Activated CD8-positive, alpha-beta T cell treated with anti-CD3 and anti-CD28 coated beads for 36 hours (primary cell): ENCODE results near the gene TBC1D2B. TPM values are rescaled to one million over a fixed set of nuclear protein-coding genes. Genes with fewer than 3 reads are reported as not detected.
"Not testable (repeated sequence)": the region's sequence is repeated elsewhere in the genome, so short reads cannot be mapped to it uniquely, and the experiment has no call there.

Experiments
- ATAC-seq: fragments of 200-7000 bp; cut with Tn5 transposase; one replicate; pipeline ENCODE4 v1.10.0; 2021; ENCODE audit warnings: mild to moderate bottlenecking, moderate library complexity
- CTCF ChIA-PET: fragments of 350-600 bp; sonication (Branson Sonifier 250); formaldehyde crosslinking; loops from one replicate; lab custom pipeline; 2021; ENCODE audit warnings: antibody characterized with exemption; lab: Charles Lee
- POLR2A ChIA-PET: fragments of 350-600 bp; sonication (Branson Sonifier 250); formaldehyde crosslinking; loops from one replicate; lab custom pipeline; 2021; ENCODE audit warnings: antibody characterized with exemption; lab: Charles Lee
- DNase-seq: peaks from one replicate; pipeline ENCODE4 v3.0.0-alpha.2; 2020
- H3K27ac Mint-ChIP-seq: one replicate; pipeline ENCODE4 v1.8.0; 2021; ENCODE audit warnings: mild to moderate bottlenecking, mixed read lengths
- H3K27me3 Mint-ChIP-seq: one replicate; pipeline ENCODE4 v1.8.0; 2021; ENCODE audit warnings: mixed read lengths
- H3K36me3 Mint-ChIP-seq: one replicate; pipeline ENCODE4 v1.8.0; 2021; ENCODE audit warnings: low read depth, mixed read lengths
- H3K4me1 Mint-ChIP-seq: one replicate; pipeline ENCODE4 v1.8.0; 2021; ENCODE audit warnings: low read depth, mixed read lengths
- H3K4me3 Mint-ChIP-seq: one replicate; pipeline ENCODE4 v1.8.0; 2021; ENCODE audit warnings: mild to moderate bottlenecking, moderate library complexity, mixed read lengths
- H3K9me3 Mint-ChIP-seq: one replicate; pipeline ENCODE4 v1.8.0; 2021; ENCODE audit warnings: mixed read lengths
- intact Hi-C: fragments of 100-400 bp; cut with micrococcal nuclease; formaldehyde crosslinking; loops from one replicate; pipeline ENCODE4 v1.10.0; 2022
- total RNA-seq, 2 experiments: library from RNA; stranded (reverse); gene quantifications; one replicate each; pipeline ENCODE4 v1.2.3, GENCODE V29; 2021
- TF ChIP-seq, protein P1 (sequence below): fragments of 200-600 bp; IDR thresholded peaks from one replicate; pipeline ENCODE4 v1.8.0; 2022; ENCODE audit warnings: antibody characterized with exemption, mild to moderate bottlenecking

The TBC1D2B gene
- total RNA-seq, 2 experiments from 2014 or later = 62.9 to 65.7 TPM

DNA sequence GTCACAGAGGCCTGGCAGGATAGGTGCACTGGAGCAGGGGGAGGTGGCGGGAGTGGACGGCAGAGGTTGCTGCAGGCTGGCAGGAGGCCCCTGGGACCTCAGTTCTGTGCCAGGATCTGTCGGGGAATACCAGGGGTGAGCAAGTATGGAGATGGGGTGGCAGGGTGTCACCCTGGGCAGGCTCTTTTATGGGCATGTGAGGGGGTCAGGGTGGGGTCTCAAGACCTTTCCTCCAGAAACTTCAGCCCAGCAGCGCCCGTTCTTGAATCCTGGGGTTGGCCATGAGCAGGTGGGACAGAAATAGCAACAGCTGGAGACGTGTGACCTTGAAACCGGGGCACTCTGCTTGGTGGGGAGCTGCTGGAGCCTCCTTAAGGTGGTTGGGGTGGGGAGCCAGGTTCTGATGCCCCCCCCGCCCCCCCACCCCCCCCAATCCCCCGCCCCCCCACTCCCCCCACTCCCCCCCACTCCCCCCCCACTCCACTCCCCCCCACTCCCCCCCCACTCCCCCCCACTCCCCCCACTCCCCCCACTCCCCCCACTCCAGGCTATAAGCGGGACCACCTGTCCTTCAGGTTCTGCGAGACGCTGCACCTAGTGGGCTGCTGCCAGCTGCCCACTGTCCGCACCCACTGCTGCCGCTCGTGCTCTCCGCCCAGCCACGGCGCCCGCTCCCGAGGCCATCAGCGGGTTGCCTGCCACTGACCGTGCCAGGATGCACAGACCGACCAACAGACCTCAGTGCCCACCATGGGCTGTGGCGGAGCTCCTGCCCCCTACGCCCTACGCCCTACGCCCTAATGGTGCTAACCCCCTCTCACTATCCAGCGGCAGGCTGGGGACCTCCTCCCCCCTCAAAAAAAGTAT is 84.9 kb downstream of the TBC1D2B start:
- ATAC-seq (no peak), DNase-seq (no peak)
- Mint-ChIP-seq H3K27me3 (no peaks in the 10 kb centered on the region), H3K4me3 (no peak overlapping the region), H3K4me1 (peaks cover 23% of the 10 kb centered on the region), H3K27ac (no peak overlapping the region), H3K9me3 (no peaks in the 10 kb centered on the region), H3K36me3 (no peaks in the 10 kb centered on the region)
- ChIA-PET CTCF (interaction anchor here (1.1 to 1.5 kb wide), 2 partner anchors 116 to 203 kb away, joined by 3 to 4 read pairs; no protein-coding TSS in a partner anchor), POLR2A (interaction anchor here (1.2 kb wide), 1 partner anchor 27 kb away, joined by 3 read pairs; no protein-coding TSS in a partner anchor)
- TF ChIP-seq, protein P1, sequence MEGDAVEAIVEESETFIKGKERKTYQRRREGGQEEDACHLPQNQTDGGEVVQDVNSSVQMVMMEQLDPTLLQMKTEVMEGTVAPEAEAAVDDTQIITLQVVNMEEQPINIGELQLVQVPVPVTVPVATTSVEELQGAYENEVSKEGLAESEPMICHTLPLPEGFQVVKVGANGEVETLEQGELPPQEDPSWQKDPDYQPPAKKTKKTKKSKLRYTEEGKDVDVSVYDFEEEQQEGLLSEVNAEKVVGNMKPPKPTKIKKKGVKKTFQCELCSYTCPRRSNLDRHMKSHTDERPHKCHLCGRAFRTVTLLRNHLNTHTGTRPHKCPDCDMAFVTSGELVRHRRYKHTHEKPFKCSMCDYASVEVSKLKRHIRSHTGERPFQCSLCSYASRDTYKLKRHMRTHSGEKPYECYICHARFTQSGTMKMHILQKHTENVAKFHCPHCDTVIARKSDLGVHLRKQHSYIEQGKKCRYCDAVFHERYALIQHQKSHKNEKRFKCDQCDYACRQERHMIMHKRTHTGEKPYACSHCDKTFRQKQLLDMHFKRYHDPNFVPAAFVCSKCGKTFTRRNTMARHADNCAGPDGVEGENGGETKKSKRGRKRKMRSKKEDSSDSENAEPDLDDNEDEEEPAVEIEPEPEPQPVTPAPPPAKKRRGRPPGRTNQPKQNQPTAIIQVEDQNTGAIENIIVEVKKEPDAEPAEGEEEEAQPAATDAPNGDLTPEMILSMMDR = no peak
- intact Hi-C loops = no loop called here

DNA sequence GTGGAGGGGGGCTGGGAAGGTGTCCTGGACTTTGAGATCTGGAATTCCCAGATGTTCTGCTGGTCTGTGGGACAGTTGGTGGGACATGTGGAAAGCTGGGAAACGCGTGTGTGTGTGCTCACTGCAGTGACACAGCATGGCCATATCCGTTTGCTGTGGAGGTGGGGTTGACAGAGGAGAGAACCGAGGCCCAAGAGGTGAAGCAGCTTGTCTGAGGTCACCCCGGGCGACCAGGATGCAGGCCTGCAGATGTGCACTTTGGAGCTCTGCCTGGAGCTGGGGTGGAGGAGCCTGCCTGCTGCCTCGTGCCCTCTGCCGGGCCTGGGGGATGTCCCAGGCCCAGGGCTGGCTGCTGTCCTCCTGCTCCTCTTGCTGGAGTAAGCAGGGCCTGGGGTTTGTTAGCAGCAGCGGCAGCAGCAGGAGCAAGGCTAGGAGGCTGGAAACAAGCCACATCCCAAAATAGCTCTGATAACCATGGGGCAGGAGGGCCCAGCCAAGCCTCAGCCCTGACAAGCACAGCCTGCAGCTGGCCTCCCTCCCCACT is 85.8 kb downstream of the TBC1D2B start:
- H3K36me3 Mint-ChIP-seq, H3K27me3 Mint-ChIP-seq, DNase-seq, H3K4me3 Mint-ChIP-seq, H3K9me3 Mint-ChIP-seq, ATAC-seq, POLR2A ChIA-PET, intact Hi-C loops: not testable (repeated sequence)
- Mint-ChIP-seq H3K4me1 (peaks cover 23% of the 10 kb centered on the region), H3K27ac (peak overlapping the region; percentile 8)
- CTCF ChIA-PET = interaction anchor here (1.5 kb wide), 1 partner anchor 117 kb away, joined by 4 read pairs; no protein-coding TSS in a partner anchor

DNA sequence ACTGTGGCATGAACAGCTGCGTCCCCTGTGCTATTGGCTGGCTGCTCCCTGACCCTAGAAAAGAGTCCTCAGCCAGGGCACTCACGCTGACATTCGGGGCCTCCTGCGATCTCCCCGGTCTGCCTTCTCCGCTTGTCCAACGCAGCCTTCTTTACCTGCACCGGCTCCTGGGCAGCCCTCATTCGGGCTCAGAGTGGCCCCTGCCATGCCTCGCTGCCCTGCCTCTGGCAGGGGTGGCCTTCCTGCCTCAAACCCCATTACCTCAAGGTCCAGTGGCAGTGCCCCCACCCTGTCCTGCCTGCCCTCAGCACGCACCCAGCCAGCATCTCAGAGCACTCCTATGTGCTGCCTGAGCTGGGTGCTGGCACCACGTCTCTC is 86.5 kb downstream of the TBC1D2B start:
- Mint-ChIP-seq H3K4me3 (no peak overlapping the region), H3K4me1 (peaks cover 23% of the 10 kb centered on the region), H3K27ac (peak overlapping the region; percentile 42), H3K9me3 (no peaks in the 10 kb centered on the region), H3K27me3 (no peaks in the 10 kb centered on the region), H3K36me3 (no peaks in the 10 kb centered on the region)
- ChIA-PET CTCF (interaction anchor here (1.6 kb wide), 1 partner anchor 24 kb away, joined by 4 read pairs; no protein-coding TSS in a partner anchor), POLR2A (interaction anchor here (0.5 kb wide), 1 partner anchor 491 kb away, joined by 3 read pairs; no protein-coding TSS in a partner anchor)
- TF ChIP-seq, protein P1 = no peak
- intact Hi-C loops = no loop called here
- DNase-seq = no peak
- ATAC-seq = no peak

DNA sequence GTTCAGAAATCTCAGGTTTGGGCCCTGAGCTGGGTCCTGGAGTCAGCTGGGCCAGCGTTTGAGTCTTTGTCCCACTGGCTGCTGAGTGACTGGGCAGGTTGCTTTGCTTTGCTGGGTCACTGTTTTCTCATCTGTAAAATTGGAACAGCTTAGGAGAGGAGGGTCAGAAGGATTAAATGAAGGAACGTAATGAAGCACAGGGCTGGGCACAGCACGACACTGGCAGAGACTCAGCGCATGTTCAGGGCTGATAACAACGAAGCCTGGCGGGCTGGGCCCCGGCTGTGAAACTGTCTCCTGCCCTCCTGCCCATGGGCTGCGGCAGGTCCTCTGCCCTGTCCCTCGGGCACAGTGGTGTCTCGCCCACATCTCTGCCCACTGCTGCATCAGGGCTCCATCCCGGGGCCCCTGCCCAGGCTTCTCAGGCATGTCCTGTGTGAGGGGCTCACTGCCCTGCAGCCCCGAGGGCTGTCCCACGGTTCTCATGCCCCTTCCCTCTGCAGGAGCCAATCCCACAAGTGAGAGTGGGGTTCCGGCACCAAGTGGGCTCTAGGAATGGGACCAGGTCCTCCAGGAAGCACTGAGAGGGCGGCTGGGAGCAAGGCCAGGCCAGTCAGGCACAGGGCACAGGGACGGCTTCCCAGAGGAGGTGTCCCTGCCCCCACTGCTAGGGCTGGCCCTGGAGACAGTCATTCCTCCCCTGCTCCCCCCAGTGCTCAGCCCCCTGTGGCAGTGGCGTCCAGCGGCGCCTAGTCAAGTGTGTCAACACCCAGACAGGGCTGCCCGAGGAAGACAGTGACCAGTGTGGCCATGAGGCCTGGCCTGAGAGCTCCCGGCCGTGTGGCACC is 88.0 kb downstream of the TBC1D2B start:
- no peaks in the 10 kb centered on the region for H3K36me3 Mint-ChIP-seq
- H3K9me3 Mint-ChIP-seq = no peaks in the 10 kb centered on the region
- no peak overlapping the region for H3K4me3 Mint-ChIP-seq
- intact Hi-C loops = no loop called here
- TF ChIP-seq, protein P1 = no peak
- CTCF ChIA-PET = interaction anchor here (0.6 to 1.6 kb wide), 3 partner anchors 22 to 250 kb away, joined by 3 to 4 read pairs (median 4); no protein-coding TSS in a partner anchor
- H3K27me3 Mint-ChIP-seq = no peaks in the 10 kb centered on the region
- no peak for DNase-seq
- no peak for ATAC-seq
- peaks cover 23% of the 10 kb centered on the region for H3K4me1 Mint-ChIP-seq
- POLR2A ChIA-PET = interaction anchor here (0.7 kb wide), 1 partner anchor 17 kb away, joined by 3 read pairs; no protein-coding TSS in a partner anchor
- H3K27ac Mint-ChIP-seq = peak overlapping the region; percentile 18
